Amniotic stem cell (primary cell): ENCODE measurements around the gene SDHB.

ENCODE experiments used
- DNase-seq: peaks from one replicate; lab custom pipeline; 2025; lab: John Stamatoyannopoulos, UW

Gene SDHB

DNA sequence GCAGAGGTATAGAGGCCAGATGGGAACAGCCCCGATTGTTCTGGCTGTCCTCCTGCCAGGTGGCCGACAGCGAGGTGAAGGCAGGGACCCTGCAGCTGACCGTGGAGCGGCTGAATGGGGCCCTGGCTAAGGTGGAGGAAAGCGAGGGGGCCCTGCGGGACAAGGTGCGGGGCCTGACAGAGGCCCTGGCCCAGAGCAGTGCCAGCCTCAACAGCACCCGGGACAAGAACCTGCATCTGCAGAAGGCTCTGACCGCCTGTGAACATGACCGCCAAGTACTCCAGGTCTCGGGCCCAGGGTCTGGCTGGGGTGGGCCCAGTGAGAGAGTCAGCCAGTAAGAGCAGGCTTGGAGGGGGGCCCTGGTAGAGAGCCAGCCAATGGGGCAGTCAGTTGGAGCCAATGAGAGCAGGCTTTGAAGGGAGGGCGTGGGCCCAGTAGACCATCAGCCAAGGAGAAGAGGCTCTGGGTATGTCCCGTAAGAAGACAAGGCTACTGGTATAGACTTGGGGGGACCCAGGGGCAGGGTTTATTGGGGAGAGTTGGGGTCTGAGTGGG lies 84.7 kb downstream of the SDHB start:
- DNase-seq = no peak
